Mesothelial cell of epicardium (in vitro differentiated cells): ENCODE data around the gene PATJ. TPM values are rescaled to one million over a fixed set of nuclear protein-coding genes. Genes with fewer than 3 reads are reported as not detected.
"Not testable (repeated sequence)": the region's sequence is repeated elsewhere in the genome, so short reads cannot be mapped to it uniquely, and the experiment has no call there.

Experiments used
- DNase-seq, 2 experiments: peaks; one replicate each; pipeline ENCODE4 v3.0.0; 2021; ENCODE audit warnings: low spot score in 2 of 2; ENCODE audit not compliant: unreplicated experiment in 2 of 2
- H3K27ac Mint-ChIP-seq: 2 replicates; pipeline ENCODE4 v1.8.0; 2021; ENCODE audit warnings: mixed read lengths
- H3K27me3 Mint-ChIP-seq: 2 replicates; pipeline ENCODE4 v1.8.0; 2021; ENCODE audit warnings: low read depth, mixed read lengths
- H3K36me3 Mint-ChIP-seq: 2 replicates; pipeline ENCODE4 v1.8.0; 2021; ENCODE audit warnings: mixed read lengths
- H3K4me1 Mint-ChIP-seq: 2 replicates; pipeline ENCODE4 v1.8.0; 2021; ENCODE audit warnings: mixed read lengths
- H3K4me3 Mint-ChIP-seq: 2 replicates; pipeline ENCODE4 v1.8.0; 2021; ENCODE audit warnings: mild to moderate bottlenecking, moderate library complexity, mixed read lengths
- H3K9me3 Mint-ChIP-seq: 2 replicates; pipeline ENCODE4 v1.8.0; 2021; ENCODE audit warnings: mixed read lengths
- total RNA-seq: library from RNA; stranded (reverse); gene quantifications from 3 replicates; pipeline ENCODE4 v1.2.1, GENCODE V29; 2021
- TF ChIP-seq, protein P1 (sequence below): fragments of 200-600 bp; sonication (generic); IDR thresholded peaks from one replicate; pipeline ENCODE4 v1.5.0; 2021; ENCODE audit warnings: antibody characterized with exemption; ENCODE audit not compliant: unreplicated experiment

Gene PATJ
- total RNA-seq, 1 donor from 2014 or later, result 129 TPM

DNA sequence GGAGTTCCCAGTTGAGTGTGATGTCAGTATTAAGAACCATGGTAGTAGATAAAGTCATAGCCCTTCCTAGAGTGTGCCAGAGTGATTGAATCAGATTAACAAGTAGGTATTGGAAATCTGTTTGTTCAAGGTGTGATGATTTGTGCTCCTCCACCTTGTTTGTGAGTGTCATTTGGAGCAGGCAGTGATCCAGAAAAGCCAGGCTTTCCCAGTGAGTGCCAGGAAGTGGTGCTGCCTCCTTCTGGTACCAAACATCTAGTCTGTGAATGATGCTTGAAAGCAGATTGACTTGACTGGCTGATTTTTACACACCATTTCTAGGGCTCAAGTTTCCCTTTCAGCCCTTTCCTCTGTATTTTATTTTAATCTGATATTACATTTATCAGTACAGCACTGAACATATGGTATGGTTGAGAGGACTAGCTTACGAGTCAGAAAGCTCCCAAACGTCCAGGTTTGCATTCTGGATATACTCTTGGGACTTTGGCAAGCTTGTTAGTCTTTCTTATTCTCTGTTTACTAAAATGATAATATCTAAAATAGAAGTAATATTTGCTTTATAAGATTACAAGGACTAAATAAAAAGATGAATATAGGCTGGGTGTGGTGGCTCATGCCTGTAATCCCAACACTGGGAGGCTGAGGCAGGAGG, 100.7 kb downstream of the PATJ start:
- Mint-ChIP-seq H3K27me3 (no peaks in the 10 kb centered on the region), H3K27ac (peak overlapping the region; percentile 94), H3K36me3 (peaks cover 6% of the 10 kb centered on the region), H3K4me3 (no peak overlapping the region), H3K9me3 (peaks cover 3% of the 10 kb centered on the region), H3K4me1 (peaks cover 61% of the 10 kb centered on the region)
- DNase-seq, result no peak
- TF ChIP-seq, protein P1, sequence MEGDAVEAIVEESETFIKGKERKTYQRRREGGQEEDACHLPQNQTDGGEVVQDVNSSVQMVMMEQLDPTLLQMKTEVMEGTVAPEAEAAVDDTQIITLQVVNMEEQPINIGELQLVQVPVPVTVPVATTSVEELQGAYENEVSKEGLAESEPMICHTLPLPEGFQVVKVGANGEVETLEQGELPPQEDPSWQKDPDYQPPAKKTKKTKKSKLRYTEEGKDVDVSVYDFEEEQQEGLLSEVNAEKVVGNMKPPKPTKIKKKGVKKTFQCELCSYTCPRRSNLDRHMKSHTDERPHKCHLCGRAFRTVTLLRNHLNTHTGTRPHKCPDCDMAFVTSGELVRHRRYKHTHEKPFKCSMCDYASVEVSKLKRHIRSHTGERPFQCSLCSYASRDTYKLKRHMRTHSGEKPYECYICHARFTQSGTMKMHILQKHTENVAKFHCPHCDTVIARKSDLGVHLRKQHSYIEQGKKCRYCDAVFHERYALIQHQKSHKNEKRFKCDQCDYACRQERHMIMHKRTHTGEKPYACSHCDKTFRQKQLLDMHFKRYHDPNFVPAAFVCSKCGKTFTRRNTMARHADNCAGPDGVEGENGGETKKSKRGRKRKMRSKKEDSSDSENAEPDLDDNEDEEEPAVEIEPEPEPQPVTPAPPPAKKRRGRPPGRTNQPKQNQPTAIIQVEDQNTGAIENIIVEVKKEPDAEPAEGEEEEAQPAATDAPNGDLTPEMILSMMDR, result no peak

DNA sequence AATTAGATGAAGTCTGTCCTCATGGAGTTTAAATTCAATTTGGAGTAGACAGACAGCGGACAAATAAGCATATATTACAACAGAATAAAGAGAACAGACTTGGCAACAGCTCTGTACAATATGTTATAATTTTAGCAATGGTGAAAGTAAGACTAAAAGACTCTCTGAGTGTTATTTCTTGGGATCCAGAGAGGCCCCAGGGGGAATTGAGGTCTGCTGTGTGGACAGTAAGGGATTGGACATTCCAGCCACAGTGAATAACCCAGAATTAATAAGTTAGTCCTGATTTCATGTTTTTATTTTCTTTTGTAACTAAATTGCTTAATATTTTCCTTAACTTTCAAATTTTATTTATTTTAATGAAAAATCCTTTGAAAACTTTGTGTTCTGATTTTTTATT, 101.7 kb downstream of the PATJ start:
- no peak overlapping the region for H3K4me3 Mint-ChIP-seq
- H3K36me3 Mint-ChIP-seq, result peaks cover 8% of the 10 kb centered on the region
- H3K4me1 Mint-ChIP-seq, result peaks cover 61% of the 10 kb centered on the region
- peak overlapping the region; percentile 53 for H3K27ac Mint-ChIP-seq
- DNase-seq, result no peak
- H3K27me3 Mint-ChIP-seq, result no peaks in the 10 kb centered on the region
- TF ChIP-seq, protein P1, result no peak
- H3K9me3 Mint-ChIP-seq, result peaks cover 3% of the 10 kb centered on the region

DNA sequence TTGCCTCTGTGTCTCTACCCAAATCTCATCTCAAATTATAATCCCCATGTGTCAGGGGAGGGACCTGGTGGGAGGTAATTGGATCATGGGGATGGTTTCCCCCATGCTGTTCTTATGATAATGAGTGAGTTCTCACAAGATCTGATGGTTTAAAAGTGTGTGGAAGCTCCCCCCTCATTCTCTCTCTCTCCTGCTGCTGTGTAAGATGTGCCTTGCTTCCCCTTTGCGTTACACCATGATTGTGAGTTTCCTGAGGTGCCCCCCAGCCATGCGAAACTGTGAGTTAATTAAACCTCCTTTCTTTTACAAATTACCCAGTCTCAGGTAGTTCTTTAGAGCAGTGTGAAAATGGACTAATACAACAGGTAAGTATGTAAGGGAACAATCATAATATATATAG, 102.4 kb downstream of the PATJ start:
- H3K36me3 Mint-ChIP-seq, DNase-seq, H3K4me3 Mint-ChIP-seq, H3K9me3 Mint-ChIP-seq, H3K27me3 Mint-ChIP-seq: not testable (repeated sequence)
- peak overlapping the region; percentile 83 for H3K27ac Mint-ChIP-seq
- peaks cover 55% of the 10 kb centered on the region for H3K4me1 Mint-ChIP-seq

DNA sequence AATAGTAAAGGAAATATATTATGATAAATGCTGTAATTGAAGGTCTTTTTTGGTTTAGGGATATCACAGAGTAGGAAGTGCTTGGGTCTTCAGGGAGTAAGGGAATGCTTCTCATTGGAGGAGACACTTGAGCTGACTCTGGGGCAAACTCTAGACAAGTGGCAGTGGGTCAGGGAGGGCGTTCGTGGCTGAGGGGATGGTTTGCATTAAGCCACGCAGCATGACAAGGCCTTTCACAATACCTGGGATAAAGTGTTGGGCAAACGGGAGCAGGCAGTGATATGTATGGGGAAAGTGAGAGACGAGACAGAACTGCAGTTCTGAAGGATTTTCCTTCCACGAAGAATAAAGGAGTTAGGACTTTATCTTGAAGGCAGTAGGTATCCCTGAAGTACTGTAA, 109.0 kb downstream of the PATJ start:
- peak overlapping the region; percentile 91 for H3K27ac Mint-ChIP-seq
- H3K36me3 Mint-ChIP-seq, result peaks cover 8% of the 10 kb centered on the region
- DNase-seq, result no peak

DNA sequence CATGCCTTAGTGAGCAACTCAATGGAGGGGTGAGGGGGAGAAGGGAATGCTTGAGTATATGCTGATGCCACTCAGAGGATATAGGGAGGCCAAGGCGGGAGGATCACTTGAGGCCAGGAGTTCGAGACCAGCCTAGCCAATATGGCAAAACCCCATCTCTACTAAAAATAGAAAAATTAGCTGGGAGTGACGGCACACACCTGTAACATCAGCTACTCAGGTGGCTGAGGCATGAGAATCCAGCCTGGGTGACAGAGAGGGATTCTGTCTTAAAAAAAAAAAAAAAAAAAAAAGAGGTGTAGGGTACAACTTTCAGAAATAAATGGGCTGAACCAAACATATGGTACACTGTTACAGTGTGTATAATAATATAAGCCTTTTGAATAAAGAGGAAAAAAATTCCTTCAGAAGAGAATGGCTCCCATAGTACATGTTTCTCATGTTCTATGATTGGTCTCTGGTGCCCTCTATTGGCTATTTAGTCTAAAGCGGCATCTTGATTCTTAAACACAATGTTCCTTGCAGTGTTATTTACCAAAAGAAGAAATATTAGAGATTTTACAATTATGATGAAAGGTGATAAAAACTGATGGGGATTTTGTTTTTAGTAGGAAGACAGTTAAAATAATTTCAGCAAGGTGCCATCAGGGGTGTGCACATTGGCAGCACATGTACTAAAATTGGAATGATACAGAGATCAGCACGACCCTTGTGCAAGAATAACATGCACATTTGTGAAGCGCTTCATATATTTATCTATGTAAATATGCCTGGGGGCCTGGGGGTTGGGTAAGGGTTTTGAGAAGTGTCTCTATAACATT, 109.8 kb downstream of the PATJ start:
- DNase-seq, result no peak
- TF ChIP-seq, protein P1, result peak; percentile 53
- Mint-ChIP-seq H3K27me3 (no peaks in the 10 kb centered on the region), H3K4me1 (peaks cover 51% of the 10 kb centered on the region), H3K9me3 (no peaks in the 10 kb centered on the region), H3K4me3 (no peak overlapping the region), H3K36me3 (peaks cover 8% of the 10 kb centered on the region), H3K27ac (peak overlapping the region; percentile 91)

More for the DNA sequence above, 109.0 kb downstream of the PATJ start:
- Mint-ChIP-seq H3K4me1 (peaks cover 57% of the 10 kb centered on the region), H3K4me3 (no peak overlapping the region), H3K9me3 (no peaks in the 10 kb centered on the region), H3K27me3 (no peaks in the 10 kb centered on the region)
- TF ChIP-seq, protein P1, result no peak

DNA sequence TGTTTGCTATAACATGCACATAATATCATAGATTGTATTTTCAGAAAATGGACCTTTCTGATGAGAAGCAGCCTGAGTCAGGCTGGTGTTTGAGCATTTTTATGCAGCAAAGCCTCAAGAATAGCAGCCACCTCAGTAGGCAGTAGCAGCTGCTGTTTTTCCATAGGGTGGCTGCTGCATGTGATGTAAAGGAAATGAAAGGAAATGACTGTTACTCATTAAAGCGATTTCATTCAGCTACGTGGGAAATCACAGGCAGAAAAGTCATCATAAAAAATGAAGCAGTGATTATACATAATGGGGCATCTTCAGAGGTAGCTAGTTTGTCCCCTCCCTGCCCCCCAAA, 110.4 kb downstream of the PATJ start:
- no peak overlapping the region for H3K27ac Mint-ChIP-seq
- peaks cover 46% of the 10 kb centered on the region for H3K4me1 Mint-ChIP-seq
- no peak for DNase-seq
- peaks cover 9% of the 10 kb centered on the region for H3K36me3 Mint-ChIP-seq
- H3K4me3 Mint-ChIP-seq, result no peak overlapping the region
- H3K9me3 Mint-ChIP-seq, result no peaks in the 10 kb centered on the region
- TF ChIP-seq, protein P1, result no peak
- H3K27me3 Mint-ChIP-seq, result no peaks in the 10 kb centered on the region
